AG08395 (cell line): ENCODE measurements around the gene IQSEC3.
"Not testable (repeated sequence)": the region's sequence is repeated elsewhere in the genome, so short reads cannot be mapped to it uniquely, and the experiment has no call there.

Source experiments
- DNase-seq: peaks from one replicate; pipeline ENCODE4 v3.0.0; 2012; ENCODE audit warnings: mixed read lengths, low spot score

Gene IQSEC3

GRCh38 chr12:66428-66781, at the start of gene IQSEC3:
Gene IQSEC3 (plus strand): TSS chr12:66767. CDS start chr12:66883, 116 bp downstream.
- DNase-seq: not testable (repeated sequence)

GRCh38 chr12:17370-18340, 48.9 kb upstream of the IQSEC3 start:
- not testable (repeated sequence) for DNase-seq

GRCh38 chr12:18821-19567, 47.6 kb upstream of the IQSEC3 start:
- not testable (repeated sequence) for DNase-seq

DNA sequence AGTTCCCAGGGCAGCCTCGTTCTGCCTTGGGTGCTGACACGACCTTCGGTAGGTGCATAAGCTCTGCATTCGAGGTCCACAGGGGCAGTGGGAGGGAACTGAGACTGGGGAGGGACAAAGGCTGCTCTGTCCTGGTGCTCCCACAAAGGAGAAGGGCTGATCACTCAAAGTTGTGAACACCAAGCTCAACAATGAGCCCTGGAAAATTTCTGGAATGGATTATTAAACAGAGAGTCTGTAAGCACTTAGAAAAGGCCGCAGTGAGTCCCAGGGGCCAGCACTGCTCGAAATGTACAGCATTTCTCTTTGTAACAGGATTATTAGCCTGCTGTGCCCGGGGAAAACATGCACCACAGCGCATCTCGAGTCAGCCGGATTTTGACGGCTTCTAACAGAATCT, 46.7 kb upstream of the IQSEC3 start:
- not testable (repeated sequence) for DNase-seq

GRCh38 chr12:20757-21156, 45.8 kb upstream of the IQSEC3 start:
- peak; percentile 1 for DNase-seq

GRCh38 chr12:21301-22189, 45.0 kb upstream of the IQSEC3 start:
- peak; percentile 2 for DNase-seq

DNA sequence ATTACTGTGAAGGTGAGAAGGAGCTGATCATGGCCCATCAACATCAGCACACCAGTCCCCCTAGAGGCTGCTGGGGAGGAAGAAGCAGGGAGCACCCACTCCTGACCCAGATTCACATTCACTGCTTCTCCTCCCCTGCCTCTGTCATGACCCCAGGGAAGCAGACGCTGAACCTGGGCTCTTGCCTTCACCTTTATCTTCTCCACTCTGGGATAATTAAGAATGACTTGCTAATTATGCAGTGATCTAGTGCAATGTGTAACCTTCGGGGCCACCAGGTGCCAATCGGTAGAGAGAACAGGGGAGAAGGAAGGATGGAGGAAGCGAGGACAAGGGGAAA, 44.4 kb upstream of the IQSEC3 start:
- DNase-seq: peak; percentile 3

DNA sequence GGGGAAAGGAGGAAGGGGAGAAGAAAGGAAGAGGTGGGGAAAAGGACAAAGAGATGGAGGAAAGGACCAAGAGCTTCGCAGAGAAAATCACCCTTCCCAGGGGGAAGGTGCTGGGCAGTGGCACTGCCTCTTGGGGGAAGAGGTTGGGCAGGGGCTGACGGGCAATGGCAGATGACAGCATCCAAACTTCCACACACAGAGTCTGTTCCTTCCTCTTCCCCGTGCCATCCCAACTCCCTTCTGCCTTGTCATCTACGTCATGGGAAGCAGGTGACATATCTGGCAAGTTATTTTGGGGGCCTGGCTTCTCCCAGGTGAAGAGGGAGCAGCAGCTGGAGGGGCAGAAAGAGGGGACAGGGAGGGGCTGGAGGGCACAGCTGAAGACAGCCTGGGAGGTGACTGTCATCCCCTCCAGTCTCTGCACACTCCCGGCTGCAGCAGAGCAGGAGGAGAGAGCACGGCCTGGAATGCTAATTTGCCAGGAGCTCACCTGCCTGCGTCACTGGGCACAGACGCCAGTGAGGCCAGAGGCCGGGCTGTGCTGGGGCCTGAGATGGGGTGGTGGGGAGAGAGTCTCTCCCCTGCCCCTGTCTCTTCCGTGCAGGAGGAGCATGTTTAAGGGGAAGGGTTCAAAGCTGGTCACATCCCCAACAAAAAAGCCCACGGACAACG, 43.9 kb upstream of the IQSEC3 start:
- DNase-seq: peak; percentile 1

- not testable (repeated sequence) for DNase-seq
These were observed 38.7 kb upstream of the IQSEC3 start for GRCh38 chr12:27904-28303.

DNA sequence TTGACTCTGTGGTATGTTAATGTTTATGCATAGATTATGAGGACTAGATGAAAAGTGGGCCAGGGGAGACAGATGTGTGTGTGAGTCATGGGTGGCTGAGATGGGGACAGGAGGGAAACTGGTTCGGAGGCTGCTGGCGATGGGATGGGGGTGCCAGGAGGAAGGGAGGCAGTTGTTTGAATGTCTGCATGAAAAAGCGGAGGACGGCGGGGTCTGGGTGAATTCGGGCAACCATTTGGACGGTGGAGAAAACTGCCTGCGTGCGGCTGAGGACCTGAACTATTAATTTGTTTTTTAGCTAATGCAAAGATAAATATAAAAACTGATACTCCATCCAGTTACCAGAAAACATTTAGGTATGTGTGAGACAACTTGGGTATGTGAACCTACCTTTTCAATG, 27.8 kb upstream of the IQSEC3 start:
- DNase-seq: not testable (repeated sequence)

DNA sequence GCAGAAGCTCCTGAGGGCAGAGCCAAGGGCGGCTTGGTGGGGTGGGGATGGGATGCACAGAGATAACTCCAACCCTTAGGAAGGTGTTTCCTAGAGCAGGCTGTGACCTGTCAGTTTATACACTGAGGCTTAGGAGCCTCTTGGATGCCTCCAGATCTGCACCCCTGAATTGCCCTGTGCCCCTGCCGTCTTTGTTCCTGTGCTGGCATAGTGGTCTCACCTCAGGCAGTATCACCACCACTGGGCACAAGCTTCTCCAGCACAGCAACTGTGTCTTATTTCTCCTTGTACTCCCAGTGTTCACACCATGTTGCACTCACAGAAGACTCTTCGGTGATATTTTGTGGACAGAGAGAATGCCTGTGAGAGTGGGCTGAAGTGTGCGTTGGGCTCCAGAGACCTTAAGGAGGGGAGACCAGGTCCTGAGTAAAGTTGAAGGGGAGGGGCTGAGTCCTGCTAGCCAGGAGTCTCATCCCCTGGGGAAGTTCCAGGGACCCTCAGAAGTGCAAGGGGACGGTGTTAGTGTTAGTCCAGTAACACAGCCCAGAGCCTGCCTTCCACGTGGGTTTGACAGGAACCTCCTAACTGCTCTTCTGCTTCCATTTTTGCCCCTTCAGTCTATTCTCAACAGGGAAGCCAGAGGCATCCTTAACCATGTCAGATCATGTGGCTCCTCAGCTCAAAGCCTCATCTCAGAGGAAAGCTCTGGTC, 26.9 kb upstream of the IQSEC3 start:
- not testable (repeated sequence) for DNase-seq

GRCh38 chr12:44352-44751, 22.2 kb upstream of the IQSEC3 start:
- not testable (repeated sequence) for DNase-seq

DNA sequence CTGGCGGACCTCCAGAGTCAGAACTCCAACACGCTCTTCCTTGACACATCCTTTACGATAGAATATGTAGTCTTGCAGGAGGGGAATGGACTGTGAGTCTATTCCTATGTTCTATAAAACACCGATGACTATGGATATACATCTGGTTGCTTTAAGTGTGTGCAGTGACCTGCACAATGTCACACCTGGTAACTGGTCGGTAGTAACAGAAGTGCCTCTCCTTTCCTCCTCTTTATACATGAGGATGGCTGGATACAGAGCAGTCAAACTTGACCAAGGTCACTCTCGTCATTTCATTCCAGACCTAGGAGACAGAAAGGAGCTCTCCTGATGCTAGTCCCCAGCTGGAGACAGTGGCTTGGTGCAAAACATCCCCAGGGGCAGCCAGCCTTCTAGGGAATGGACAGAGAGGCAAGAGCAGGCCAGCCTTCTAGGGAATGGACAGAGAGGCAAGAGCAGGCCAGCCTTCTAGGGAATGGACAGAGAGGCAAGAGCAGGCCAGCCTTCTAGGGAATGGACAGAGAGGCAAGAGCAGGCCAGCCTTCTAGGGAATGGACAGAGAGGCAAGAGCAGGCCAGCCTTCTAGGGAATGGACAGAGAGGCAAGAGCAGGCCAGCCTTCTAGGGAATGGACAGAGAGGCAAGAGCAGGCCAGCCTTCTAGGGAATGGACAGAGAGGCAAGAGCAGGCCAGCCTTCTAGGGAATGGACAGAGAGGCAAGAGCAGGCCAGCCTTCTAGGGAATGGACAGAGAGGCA, 21.2 kb upstream of the IQSEC3 start:
- DNase-seq: not testable (repeated sequence)

- DNase-seq: not testable (repeated sequence)
These were observed 20.6 kb upstream of the IQSEC3 start for GRCh38 chr12:45991-46358.

DNA sequence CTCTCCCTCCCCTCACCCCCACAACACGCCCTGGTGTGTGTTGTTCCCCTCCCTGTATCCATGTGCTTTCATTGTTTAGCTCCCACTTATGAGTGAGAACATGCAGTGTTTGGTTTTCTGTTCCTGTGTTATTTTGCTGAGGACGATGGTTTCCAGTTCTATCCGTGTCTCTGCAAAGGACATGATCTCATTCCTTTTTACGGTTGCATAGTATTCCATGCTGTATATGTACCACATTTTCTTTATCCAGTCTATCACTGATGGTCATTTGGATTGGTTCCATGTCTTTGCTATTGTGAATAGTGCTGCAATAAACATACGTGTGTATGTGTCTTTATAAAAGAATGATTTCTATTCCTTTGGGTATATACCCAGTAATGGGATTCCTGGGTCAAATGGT, 20.0 kb upstream of the IQSEC3 start:
- DNase-seq: not testable (repeated sequence)

DNA sequence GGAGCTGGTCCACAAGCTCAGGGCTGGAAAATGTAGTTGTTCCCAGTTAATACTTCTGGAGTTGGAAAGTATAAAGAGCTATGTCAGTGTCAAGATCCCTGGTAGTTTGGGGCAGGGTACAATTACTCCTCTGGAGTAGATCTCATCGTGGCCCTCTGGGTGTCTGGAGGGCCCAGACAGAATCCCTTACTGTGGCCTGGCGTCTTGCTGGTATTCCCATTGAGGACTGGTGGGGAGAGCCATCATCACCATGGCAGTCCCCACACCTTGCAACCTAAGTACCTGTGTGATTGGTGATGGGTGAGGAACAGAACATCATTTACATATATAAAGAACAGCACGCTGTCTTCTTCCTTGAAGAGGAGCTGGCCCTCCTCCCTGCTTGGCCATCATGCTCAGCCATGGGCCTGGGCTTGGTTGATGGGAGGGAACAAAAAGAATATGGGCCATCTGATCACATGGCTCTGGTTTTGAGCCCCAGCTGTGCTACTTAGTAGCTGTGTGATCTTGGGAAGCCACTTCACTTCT, 18.8 kb upstream of the IQSEC3 start:
- DNase-seq: not testable (repeated sequence)

DNA sequence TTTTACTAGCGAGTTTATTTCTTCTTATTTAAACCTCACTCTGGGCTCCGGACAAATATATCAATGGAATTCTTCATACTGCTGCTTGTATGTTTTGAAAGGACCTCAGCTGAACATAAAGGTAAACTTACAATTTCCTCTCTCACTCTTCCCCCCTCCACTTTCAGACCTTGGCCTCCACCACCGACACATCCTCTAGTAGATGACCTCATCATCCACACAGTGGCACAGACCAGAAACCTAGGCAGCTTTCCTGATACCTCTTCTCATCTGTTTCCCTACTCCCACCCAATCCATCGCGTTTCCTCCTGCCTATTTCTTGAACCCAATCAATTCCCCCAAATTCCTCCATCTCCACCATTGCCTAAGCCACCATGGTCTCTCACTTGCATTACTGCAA, 17.4 kb upstream of the IQSEC3 start:
- DNase-seq: not testable (repeated sequence)

DNA sequence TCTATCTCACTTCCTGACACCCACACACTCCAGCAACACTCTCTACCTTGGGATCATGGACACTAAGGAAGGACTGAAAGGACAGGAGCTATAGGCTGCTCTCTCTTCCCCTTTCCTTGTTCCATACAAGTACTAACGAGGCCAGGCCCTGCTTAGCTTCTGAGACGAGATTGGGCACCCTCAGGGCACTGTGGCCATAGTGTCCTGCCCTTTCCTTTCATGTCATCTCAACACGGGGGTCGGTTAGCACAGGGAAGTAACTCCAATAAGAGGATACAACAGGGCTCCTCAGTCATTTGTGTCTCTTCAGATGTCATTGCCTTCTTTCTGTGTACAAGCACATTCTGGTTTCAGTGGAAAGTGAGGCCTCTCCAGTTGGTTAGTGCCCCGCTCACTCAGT, 15.5 kb upstream of the IQSEC3 start:
- DNase-seq: not testable (repeated sequence)

DNA sequence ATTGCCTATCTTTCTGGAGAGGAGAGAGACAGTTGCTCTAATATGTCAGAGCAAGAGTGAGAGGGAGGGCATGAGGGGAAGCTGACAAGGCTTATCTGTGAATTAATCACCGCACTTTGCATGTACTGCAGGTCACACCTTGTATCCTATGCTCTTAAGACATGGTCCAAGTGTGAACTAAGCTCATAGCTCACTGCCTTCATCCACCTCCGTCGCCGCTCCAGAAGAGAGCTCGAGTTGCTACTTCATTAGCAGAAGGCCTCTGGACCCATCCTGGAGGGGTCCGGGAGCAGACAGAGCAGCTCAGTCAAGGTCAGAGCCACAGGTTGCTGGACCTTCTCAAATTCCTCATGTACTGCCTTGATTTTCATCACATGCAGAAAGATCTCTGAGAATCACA, 14.6 kb upstream of the IQSEC3 start:
- not testable (repeated sequence) for DNase-seq
